MCF 10A (cell line): Measurements from ENCODE around the gene SHC3. TPM values are rescaled to one million over a fixed set of nuclear protein-coding genes. Genes with fewer than 3 reads are reported as not detected.

ENCODE experiments used
- BruUV-seq: library from RNA; stranded (reverse); fragments of 400-500 nt; replicated peaks from 2 replicates; lab custom pipeline; 2021; lab: Mats Ljungman, UMichigan
- CTCF ChIA-PET: fragments of 300-600 bp; sonication (Branson Sonifier 250); formaldehyde crosslinking; extraction: SDS; loops from one replicate; lab custom pipeline; 2021; ENCODE audit warnings: antibody characterized with exemption, inconsistent platforms; lab: Yijun Ruan, JAX
- POLR2A ChIA-PET: fragments of 300-600, 350-650 bp; sonication (Branson Sonifier 250); formaldehyde crosslinking; extraction: SDS; loops from one replicate; lab custom pipeline; 2020; ENCODE audit warnings: antibody characterized with exemption, inconsistent platforms; lab: Yijun Ruan, JAX
- DNase-seq: peaks from one replicate; pipeline ENCODE4 v3.0.0-alpha.2; 2018; ENCODE audit not compliant: unreplicated experiment
- H3K27ac Mint-ChIP-seq: one replicate; pipeline ENCODE4 v1.8.0; 2022; ENCODE audit warnings: mild to moderate bottlenecking, low read depth, mixed read lengths; ENCODE audit not compliant: unreplicated experiment
- H3K27me3 Mint-ChIP-seq: one replicate; pipeline ENCODE4 v1.8.0; 2022; ENCODE audit warnings: mixed read lengths; ENCODE audit not compliant: insufficient read depth, unreplicated experiment
- H3K36me3 Mint-ChIP-seq: one replicate; pipeline ENCODE4 v1.8.0; 2022; ENCODE audit warnings: mild to moderate bottlenecking, moderate library complexity, mixed read lengths; ENCODE audit not compliant: insufficient read depth, unreplicated experiment
- H3K4me1 Mint-ChIP-seq: one replicate; pipeline ENCODE4 v1.8.0; 2022; ENCODE audit warnings: mixed read lengths; ENCODE audit not compliant: insufficient read depth, unreplicated experiment
- H3K4me3 Mint-ChIP-seq: one replicate; pipeline ENCODE4 v1.8.0; 2022; ENCODE audit warnings: mild to moderate bottlenecking, moderate library complexity, mixed read lengths; ENCODE audit not compliant: unreplicated experiment
- H3K9me3 Mint-ChIP-seq: one replicate; pipeline ENCODE4 v1.8.0; 2022; ENCODE audit warnings: mixed read lengths; ENCODE audit not compliant: unreplicated experiment
- CTCF ChIP-seq: fragments of 200-600 bp; IDR thresholded peaks from one replicate; pipeline ENCODE4 v1.8.0; 2022; ENCODE audit warnings: antibody characterized with exemption, mild to moderate bottlenecking; ENCODE audit not compliant: unreplicated experiment
- intact Hi-C: fragments of 100-400 bp; cut with micrococcal nuclease; formaldehyde crosslinking; loops from 2 replicates; pipeline ENCODE4 v1.14.1; 2022
- total RNA-seq: library from RNA; stranded (reverse); gene quantifications from 2 replicates; pipeline ENCODE4 v1.2.3, GENCODE V29; 2022

The SHC3 gene
- total RNA-seq, 1 experiment from 2014 or later = 0.02 TPM

- peaks cover 13% of the 10 kb centered on the region for H3K4me1 Mint-ChIP-seq
- ChIA-PET CTCF (no interaction called here), POLR2A (no interaction called here)
- H3K36me3 Mint-ChIP-seq = no peaks in the 10 kb centered on the region
- H3K9me3 Mint-ChIP-seq = no peaks in the 10 kb centered on the region
- intact Hi-C loops = no loop called here
- no peak for DNase-seq
- no TSS peak for BruUV-seq
- H3K4me3 Mint-ChIP-seq = no peak overlapping the region
- no peak for TF ChIP-seq CTCF
- H3K27me3 Mint-ChIP-seq = no peaks in the 10 kb centered on the region
- no peak overlapping the region for H3K27ac Mint-ChIP-seq
These were observed 187.9 kb downstream of the SHC3 start for GRCh38 chr9:88990729-88991065.

DNA sequence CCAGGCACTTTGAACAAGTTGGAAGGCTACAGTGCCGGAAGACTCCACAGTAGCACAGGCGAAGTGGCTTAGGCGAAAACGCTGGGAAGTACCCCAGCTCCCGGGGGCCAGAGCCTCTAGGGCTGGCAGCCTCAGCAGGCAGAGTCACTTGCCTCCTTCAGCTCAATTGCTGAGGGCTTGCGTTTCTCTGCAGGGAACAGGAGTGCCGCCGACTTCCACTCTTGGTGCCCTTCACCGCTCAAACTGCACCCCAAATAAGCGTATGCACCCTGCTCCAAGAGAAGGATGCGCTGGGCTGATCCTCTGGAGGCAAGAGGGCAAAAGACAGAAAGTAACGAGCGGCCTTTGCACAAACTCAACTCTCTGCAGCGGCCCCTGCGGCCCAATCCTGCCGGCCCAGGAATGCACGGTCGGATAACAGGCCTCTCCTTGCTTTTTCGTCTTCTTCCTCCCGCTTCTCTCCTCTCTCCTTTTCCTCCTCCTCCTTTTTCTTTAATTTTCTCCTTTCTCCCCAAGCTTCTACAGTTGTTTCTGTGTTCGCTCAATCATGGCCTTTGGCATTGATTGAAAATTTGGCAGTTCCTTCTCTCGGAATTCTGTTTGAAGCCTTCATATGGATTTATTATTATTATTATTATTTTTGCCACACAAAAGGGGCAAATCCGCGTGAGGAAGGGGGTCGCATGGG is 188.4 kb downstream of the SHC3 start:
- Mint-ChIP-seq H3K27ac (no peak overlapping the region), H3K4me3 (no peak overlapping the region), H3K27me3 (no peaks in the 10 kb centered on the region), H3K36me3 (no peaks in the 10 kb centered on the region), H3K9me3 (no peaks in the 10 kb centered on the region), H3K4me1 (peaks cover 13% of the 10 kb centered on the region)
- intact Hi-C loops = no loop called here
- no peak for DNase-seq
- BruUV-seq = no TSS peak
- TF ChIP-seq CTCF = no peak
- POLR2A ChIA-PET = no interaction called here
- CTCF ChIA-PET = interaction anchor here (1.0 kb wide), 1 partner anchor 20 kb away, joined by 3 read pairs; no protein-coding TSS in a partner anchor

- no peaks in the 10 kb centered on the region for H3K27me3 Mint-ChIP-seq
- peak; percentile 47 for DNase-seq
- no peak overlapping the region for H3K27ac Mint-ChIP-seq
- BruUV-seq = no TSS peak
- intact Hi-C loops = no loop called here
- H3K9me3 Mint-ChIP-seq = no peaks in the 10 kb centered on the region
- no peaks in the 10 kb centered on the region for H3K36me3 Mint-ChIP-seq
- no peak for TF ChIP-seq CTCF
- H3K4me1 Mint-ChIP-seq = peaks cover 5% of the 10 kb centered on the region
- ChIA-PET POLR2A (no interaction called here), CTCF (interaction anchor here (0.6 to 1.0 kb wide), 2 partner anchors 17 to 19 kb away, joined by 3 read pairs; no protein-coding TSS in a partner anchor)
- H3K4me3 Mint-ChIP-seq = no peak overlapping the region
These were observed 189.6 kb downstream of the SHC3 start for GRCh38 chr9:88988796-88989641.

DNA sequence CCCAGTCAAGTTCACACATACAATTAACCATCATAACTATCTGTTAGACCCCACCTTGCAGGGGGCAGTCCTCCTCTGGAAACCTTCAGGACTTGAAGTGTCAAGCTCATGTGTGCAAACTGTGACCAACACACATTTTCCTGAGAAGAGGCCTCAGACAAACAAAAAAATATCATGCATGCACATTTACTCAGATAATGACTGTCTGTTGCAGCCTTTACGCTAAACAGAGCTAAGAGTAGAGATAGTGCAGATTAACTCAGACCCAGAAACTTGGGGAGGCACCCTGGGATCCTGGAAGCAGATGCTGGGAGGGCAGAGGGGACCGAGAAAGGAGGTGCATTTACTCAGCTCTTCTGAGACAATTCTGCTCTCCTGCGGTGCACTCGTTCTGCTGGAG is 191.0 kb downstream of the SHC3 start:
- Mint-ChIP-seq H3K27me3 (no peaks in the 10 kb centered on the region), H3K27ac (no peak overlapping the region), H3K9me3 (no peaks in the 10 kb centered on the region), H3K4me3 (no peak overlapping the region), H3K36me3 (no peaks in the 10 kb centered on the region), H3K4me1 (peaks cover 5% of the 10 kb centered on the region)
- no peak for TF ChIP-seq CTCF
- CTCF ChIA-PET = interaction anchor here (0.6 to 0.7 kb wide), 2 partner anchors 13 to 255 kb away, joined by 3 to 4 read pairs; no protein-coding TSS in a partner anchor
- POLR2A ChIA-PET = no interaction called here
- intact Hi-C loops = no loop called here
- no TSS peak for BruUV-seq
- DNase-seq = no peak
